Measurements from ENCODE around the gene SPTBN5.

SPTBN5 gene

GRCh38 chr15:41893422-41894250 is at the start of gene SPTBN5:
SPTBN5 (minus strand) TSS chr15:41894053; CDS start chr15:41893497, 556 bp downstream.
- intact Hi-C loops (cut with DNase I) = no loop called here

GRCh38 chr15:41942886-41943285 is 49.0 kb upstream of the SPTBN5 start:
- intact Hi-C loops (cut with DNase I) = no loop called here
- no peak for DNase-seq

More at GRCh38 chr15:41893422-41894250, at the start of gene SPTBN5:
- peak in 2 of 10 donors; percentile 39 to 77 for DNase-seq

- DNase-seq = no peak
- intact Hi-C loops (cut with DNase I) = no loop called here
These were observed 48.0 kb upstream of the SPTBN5 start for GRCh38 chr15:41941644-41942415.

DNA sequence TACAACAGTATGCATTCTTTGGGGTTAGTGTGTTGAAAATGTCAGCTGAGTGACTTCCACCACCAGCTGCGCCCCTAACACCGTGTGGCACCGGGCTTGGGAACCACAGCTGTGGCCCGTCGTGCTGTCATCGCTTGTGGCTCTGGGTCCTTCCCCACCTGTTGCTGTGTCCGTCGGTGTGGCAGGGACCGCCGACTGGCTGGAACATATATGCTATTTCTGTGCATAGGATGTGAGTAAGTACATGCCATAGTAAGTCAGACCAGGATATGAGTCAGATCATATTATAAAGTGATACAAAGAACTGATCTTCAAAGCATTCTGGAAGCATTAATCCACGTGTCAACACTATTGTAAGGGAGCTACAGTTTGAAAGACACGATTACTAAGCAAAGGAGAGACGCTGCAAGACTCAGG is 46.6 kb upstream of the SPTBN5 start:
- no peak for DNase-seq
- intact Hi-C loops (cut with DNase I) = no loop called here

- intact Hi-C loops (cut with DNase I) = no loop called here
- DNase-seq = no peak
These were observed 46.1 kb upstream of the SPTBN5 start for GRCh38 chr15:41939986-41940385.

DNA sequence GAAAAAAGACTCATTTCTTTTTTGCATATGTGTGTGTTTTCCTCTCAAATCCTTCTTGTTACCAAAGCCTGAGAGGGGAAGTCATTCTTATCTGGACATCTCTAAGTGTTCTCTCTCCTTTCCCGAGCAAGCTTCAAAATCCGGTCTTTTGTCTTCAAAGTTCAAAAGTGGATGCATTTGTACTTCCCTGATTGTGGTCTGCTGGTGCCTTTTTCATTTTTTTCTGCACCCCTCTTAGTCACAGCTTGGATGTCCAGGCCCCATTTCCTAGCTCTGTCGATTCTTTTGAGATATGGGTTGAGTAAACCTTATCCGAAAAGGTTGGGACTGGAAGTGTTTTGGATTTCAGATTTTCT is 43.7 kb upstream of the SPTBN5 start:
- intact Hi-C loops (cut with DNase I) = no loop called here
- no peak for DNase-seq

DNA sequence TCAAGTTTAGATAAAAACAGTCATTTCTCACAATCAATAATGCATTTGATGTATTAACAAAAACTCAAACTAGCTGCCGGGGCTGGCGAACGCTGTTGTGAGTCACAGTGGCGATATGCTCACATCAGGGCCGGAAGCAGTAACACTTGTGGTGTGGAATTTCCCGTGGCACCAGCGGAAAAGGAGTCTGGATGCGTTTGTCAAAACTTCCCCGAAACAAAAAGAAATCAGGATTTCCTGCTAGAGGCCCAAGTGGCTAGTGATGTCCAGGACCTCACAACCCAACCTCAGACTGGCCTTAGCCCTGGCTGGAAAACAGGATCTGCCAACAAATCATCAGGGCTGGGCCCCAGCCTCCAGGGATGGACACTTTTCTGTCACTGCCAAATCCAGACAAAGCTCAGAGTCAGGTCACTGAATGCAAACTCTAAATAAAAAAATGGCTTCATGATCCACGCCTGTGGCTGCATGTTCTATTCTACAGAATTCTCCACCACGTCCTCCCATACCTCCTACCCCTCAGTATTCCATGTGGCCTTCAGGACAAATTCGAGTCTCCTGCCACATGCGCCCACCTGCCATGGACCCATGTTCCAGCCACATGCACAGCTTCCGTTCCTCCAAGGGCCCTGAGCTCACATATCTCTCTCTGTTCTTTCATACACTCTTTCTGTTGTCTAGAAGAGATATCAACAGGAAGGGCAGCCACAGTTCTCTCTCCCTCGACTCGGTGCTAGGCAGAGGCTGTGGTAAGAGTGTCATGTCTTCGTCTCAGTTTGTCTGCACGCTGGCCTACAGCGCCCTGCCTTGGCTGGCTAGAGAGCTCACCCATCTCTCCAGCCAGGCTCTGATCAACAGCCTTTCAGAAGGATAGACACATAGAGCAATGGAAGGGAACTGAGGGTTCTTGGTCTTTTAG is 43.1 kb upstream of the SPTBN5 start:
- intact Hi-C loops (cut with DNase I) = no loop called here
- DNase-seq = peak in 2 of 10 donors; percentile 45 to 90

DNA sequence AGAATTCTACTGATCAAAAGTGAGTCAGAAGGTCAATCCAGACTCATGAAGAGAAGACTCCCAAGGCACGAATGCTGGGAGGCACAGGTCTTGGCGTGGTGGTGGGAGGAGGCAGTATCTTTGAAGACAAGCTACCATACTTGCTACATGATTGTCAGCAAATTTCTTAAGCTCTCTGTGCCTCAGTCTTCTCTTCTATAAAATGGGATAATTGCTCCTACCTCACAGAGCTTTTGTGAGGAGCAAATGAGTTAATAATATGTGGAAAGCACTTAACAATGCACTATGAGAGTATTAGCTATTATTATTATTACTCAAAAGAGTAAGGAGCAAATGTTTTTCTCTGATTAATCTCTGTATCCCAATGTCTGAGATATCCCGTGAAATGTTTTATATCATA is 42.3 kb upstream of the SPTBN5 start:
- no peak for DNase-seq
- intact Hi-C loops (cut with DNase I) = no loop called here

DNA sequence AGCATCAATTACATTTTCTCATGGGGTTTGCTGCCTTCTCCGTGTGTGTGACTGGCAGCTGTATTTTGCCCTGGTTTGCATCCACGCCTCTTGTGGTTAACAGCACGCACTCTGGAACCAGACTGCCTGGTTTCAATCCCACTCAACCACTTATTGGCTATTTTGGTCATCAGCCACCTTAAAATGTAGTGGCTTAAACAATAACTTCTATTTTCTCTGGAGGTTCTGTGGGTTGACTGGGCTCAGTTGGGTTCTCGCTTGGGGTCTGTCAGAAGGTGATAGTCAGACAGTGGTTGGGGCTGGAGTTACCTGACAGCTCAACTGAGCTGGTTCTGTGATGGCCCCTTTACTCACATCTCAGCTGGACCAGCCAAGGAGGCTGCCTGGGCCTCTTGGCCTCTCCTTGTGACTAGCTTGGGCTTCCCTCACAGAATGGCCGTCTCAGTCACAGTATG is 41.7 kb upstream of the SPTBN5 start:
- no peak for DNase-seq
- intact Hi-C loops (cut with DNase I) = no loop called here

DNA sequence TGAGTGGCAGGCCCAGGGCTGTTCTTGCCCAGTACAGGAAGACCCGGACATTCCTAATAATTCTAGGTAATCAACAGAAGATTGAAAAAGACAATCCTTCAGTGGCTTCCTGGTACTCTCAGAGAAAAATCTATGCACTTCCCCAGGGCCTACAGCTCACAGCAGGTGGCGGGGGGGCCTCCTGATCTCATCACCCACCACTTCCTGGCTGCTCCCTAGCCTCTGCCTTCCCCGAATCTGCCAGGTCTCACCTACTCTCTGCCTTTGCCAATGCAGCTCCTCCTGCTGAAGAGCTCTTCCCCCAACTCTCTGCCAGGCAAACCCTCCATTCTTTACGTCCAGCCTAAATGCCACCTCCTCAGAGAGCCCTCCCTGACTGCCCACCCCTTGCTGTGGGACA is 41.0 kb upstream of the SPTBN5 start:
- intact Hi-C loops (cut with DNase I) = no loop called here
- DNase-seq = no peak

DNA sequence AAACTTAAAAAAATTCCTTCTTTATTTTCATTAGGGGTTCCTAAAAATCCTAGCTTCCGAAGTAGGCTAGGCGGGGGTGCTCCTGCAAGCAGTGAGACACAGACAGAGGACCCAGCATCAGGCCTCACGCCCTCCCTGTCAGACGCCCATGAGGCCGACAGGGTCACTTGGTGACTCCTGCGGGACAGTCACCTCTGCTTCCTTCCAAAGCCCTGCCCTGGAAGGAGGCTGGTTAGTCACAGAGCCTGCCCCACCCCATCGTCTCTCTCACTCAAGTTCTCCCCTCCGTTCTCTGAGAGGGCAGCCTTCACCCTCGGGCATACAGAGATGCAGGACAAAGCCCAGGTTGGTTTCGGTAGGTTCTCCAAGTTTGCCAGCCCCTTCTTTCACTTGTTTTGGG is 39.9 kb upstream of the SPTBN5 start:
- intact Hi-C loops (cut with DNase I) = no loop called here
- DNase-seq = no peak

DNA sequence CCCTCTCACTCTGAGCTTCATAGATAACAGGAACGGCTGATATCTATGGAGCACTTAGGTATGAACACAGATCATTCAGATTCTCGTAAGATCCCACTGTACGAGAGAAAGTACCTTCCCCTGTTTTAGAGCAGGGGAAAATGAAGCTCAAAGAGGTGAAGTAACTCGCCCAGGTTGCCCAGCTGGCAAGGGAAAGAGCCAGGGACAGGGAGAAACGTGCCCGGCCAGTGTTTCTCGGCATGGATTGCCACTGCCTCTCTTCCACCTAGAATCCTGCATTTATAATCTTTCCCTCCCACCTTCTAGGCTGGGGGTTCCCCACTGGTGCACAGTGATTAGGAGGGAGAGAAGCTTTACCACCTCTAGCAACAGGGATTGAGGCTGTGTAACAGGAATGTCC is 39.5 kb upstream of the SPTBN5 start:
- intact Hi-C loops (cut with DNase I) = no loop called here
- no peak for DNase-seq

- intact Hi-C loops (cut with DNase I) = no loop called here
- no peak for DNase-seq
These were observed 38.8 kb upstream of the SPTBN5 start for GRCh38 chr15:41932511-41933289.

GRCh38 chr15:41932101-41932500 is 38.2 kb upstream of the SPTBN5 start:
- intact Hi-C loops (cut with DNase I) = no loop called here
- no peak for DNase-seq

DNA sequence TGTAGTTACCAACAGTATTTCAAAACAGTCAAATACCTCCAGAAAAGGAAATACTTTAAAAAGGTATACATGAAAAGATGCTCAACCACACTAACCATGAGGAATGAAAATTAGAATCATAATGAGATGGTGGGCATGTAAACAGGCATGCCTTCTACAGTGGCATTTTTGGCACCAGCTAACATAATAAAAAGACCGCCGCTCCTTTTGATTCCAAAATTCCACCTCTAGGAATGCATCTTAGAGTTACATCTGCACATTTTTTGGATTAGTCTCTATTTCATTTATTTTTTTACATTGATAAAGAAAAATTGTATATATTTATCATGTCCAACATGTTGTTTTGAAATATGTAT is 37.0 kb upstream of the SPTBN5 start:
- DNase-seq = no peak
- intact Hi-C loops (cut with DNase I) = no loop called here

GRCh38 chr15:41930221-41930866 is 36.5 kb upstream of the SPTBN5 start:
- intact Hi-C loops (cut with DNase I) = no loop called here
- no peak for DNase-seq

GRCh38 chr15:41928637-41929620 is 35.1 kb upstream of the SPTBN5 start:
- peak in 2 of 10 donors; percentile 33 to 78 for DNase-seq
- intact Hi-C loops (cut with DNase I) = no loop called here

- DNase-seq = no peak
These were observed 34.2 kb upstream of the SPTBN5 start for GRCh38 chr15:41928100-41928499.

More at GRCh38 chr15:41928100-41928499, 34.2 kb upstream of the SPTBN5 start:
- intact Hi-C loops (cut with DNase I) = no loop called here

Measured in posterior cingulate gyrus (tissue), 11 donors.